Ascending aorta (tissue), 2 donors: ENCODE results near the gene KSR2. TPM values are rescaled to one million over a fixed set of nuclear protein-coding genes. Genes with fewer than 3 reads are reported as not detected.

Experiments used
- DNase-seq, 2 donors: peaks; one replicate each; pipeline ENCODE4 v3.0.0-alpha.2; 2019; ENCODE audit warnings: low spot score in 2 of 2
- H3K27ac ChIP-seq, 2 donors: fragments of 200-600 bp; sonication (generic); one replicate each; pipeline ENCODE4 v1.5.1; 2016 to 2017; ENCODE audit warnings: mild to moderate bottlenecking in 1 of 2
- H3K27me3 ChIP-seq: fragments of 200-600 bp; sonication (generic); one replicate; pipeline ENCODE4 v1.5.1; 2017
- H3K36me3 ChIP-seq, 2 donors: fragments of 200-600 bp; sonication (generic); one replicate each; pipeline ENCODE4 v1.5.1; 2016
- H3K4me1 ChIP-seq, 2 donors: fragments of 200-600 bp; sonication (generic); one replicate each; pipeline ENCODE4 v1.5.1; 2016 to 2017; ENCODE audit warnings: mild to moderate bottlenecking in 1 of 2
- H3K4me3 ChIP-seq, 2 donors: fragments of 200-600 bp; sonication (generic); one replicate each; pipeline ENCODE4 v1.5.1; 2016 to 2017; ENCODE audit warnings: mild to moderate bottlenecking in 1 of 2
- H3K9me3 ChIP-seq, 2 donors: fragments of 200-600 bp; sonication (generic); one replicate each; pipeline ENCODE4 v1.5.1; 2016
- CTCF ChIP-seq, 3 experiments: fragments of 200-600 bp in 2 of 3; fragments of 450-650 bp in 1 of 3; sonication (generic) in 2 of 3; IDR thresholded peaks; one replicate each; pipeline ENCODE4 v1.5.1; 2016 to 2019; ENCODE audit warnings: antibody characterized with exemption in 3 of 3, mild to moderate bottlenecking in 1 of 3, moderate library complexity in 1 of 3
- intact Hi-C: fragments of 100-400 bp; cut with DNase I; formaldehyde crosslinking; loops from one replicate; pipeline ENCODE4 v1.15.1; 2023
- total RNA-seq: library from RNA; depleted of rRNA; stranded (reverse); fragments of >200 nt; gene quantifications from one replicate; pipeline ENCODE4 v1.1.0, GENCODE V29; 2016

Gene KSR2
- total RNA-seq, 1 donor from 2014 or later: 0.11 TPM

- Histone ChIP-seq H3K27me3 (no peaks in the 10 kb centered on the region), H3K36me3 (no peaks in the 10 kb centered on the region), H3K4me3 (no peak overlapping the region), H3K9me3 (no peaks in the 10 kb centered on the region), H3K27ac (no peak overlapping the region), H3K4me1 (no peaks in the 10 kb centered on the region)
- no peak for TF ChIP-seq CTCF (IDR thresholded peaks at IDR 0.05)
- intact Hi-C loops: no loop called here
- DNase-seq: peak in 1 of 2 donors; percentile 67
Measured at GRCh38 chr12:117685110-117685926, 283.5 kb downstream of the KSR2 start.

GRCh38 chr12:117684471-117684870 is 284.3 kb downstream of the KSR2 start:
- H3K36me3 ChIP-seq: no peaks in the 10 kb centered on the region
- no peak for DNase-seq
- no peak overlapping the region for H3K4me3 ChIP-seq
- no peaks in the 10 kb centered on the region for H3K4me1 ChIP-seq
- TF ChIP-seq CTCF (IDR thresholded peaks at IDR 0.05): no peak
- intact Hi-C loops: no loop called here
- no peaks in the 10 kb centered on the region for H3K27me3 ChIP-seq
- no peaks in the 10 kb centered on the region for H3K9me3 ChIP-seq
- no peak overlapping the region for H3K27ac ChIP-seq

GRCh38 chr12:117680312-117680711 is 288.5 kb downstream of the KSR2 start:
- TF ChIP-seq CTCF (IDR thresholded peaks at IDR 0.05): no peak
- Histone ChIP-seq H3K27ac (no peak overlapping the region), H3K36me3 (no peaks in the 10 kb centered on the region), H3K9me3 (no peaks in the 10 kb centered on the region), H3K4me3 (no peak overlapping the region), H3K27me3 (no peaks in the 10 kb centered on the region), H3K4me1 (no peaks in the 10 kb centered on the region)
- no peak for DNase-seq
- intact Hi-C loops: no loop called here

GRCh38 chr12:117679776-117680175 is 289.0 kb downstream of the KSR2 start:
- Histone ChIP-seq H3K27me3 (no peaks in the 10 kb centered on the region), H3K36me3 (no peaks in the 10 kb centered on the region), H3K27ac (no peak overlapping the region), H3K4me3 (no peak overlapping the region), H3K4me1 (no peaks in the 10 kb centered on the region), H3K9me3 (no peaks in the 10 kb centered on the region)
- intact Hi-C loops: no loop called here
- DNase-seq: no peak
- TF ChIP-seq CTCF (IDR thresholded peaks at IDR 0.05): no peak

- H3K27ac ChIP-seq: no peak overlapping the region
- intact Hi-C loops: no loop called here
- no peak overlapping the region for H3K4me3 ChIP-seq
- TF ChIP-seq CTCF (IDR thresholded peaks at IDR 0.05): no peak
- no peaks in the 10 kb centered on the region for H3K4me1 ChIP-seq
- H3K27me3 ChIP-seq: no peaks in the 10 kb centered on the region
- H3K9me3 ChIP-seq: no peaks in the 10 kb centered on the region
- no peak for DNase-seq
- H3K36me3 ChIP-seq: no peaks in the 10 kb centered on the region
Measured at GRCh38 chr12:117674763-117675162, 294.0 kb downstream of the KSR2 start.
